HG02885 (cell line): ENCODE measurements around the gene RSRC1.
"Not testable (repeated sequence)": the region's sequence is repeated elsewhere in the genome, so short reads cannot be mapped to it uniquely, and the experiment has no call there.

ENCODE experiments used
- ATAC-seq: cut with Tn5 transposase; IDR thresholded peaks from one replicate; pipeline ENCODE4 v1.9.1; 2021; ENCODE audit warnings: mild to moderate bottlenecking; ENCODE audit not compliant: unreplicated experiment, poor library complexity

The RSRC1 gene, protein sequence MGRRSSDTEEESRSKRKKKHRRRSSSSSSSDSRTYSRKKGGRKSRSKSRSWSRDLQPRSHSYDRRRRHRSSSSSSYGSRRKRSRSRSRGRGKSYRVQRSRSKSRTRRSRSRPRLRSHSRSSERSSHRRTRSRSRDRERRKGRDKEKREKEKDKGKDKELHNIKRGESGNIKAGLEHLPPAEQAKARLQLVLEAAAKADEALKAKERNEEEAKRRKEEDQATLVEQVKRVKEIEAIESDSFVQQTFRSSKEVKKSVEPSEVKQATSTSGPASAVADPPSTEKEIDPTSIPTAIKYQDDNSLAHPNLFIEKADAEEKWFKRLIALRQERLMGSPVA

GRCh38 chr3:158109804-158110657 is at the start of gene RSRC1:
Gene RSRC1, plus strand, starts transcription at chr3:158110089. Its CDS starts 12,016 bp downstream, at chr3:158122105.
- peak; percentile 83 for ATAC-seq

- ATAC-seq: not testable (repeated sequence)
Observed at GRCh38 chr3:158065574-158065973, 44.3 kb upstream of the RSRC1 start.

GRCh38 chr3:158072790-158073189 is 37.1 kb upstream of the RSRC1 start:
- ATAC-seq: no peak

- no peak for ATAC-seq
Observed at GRCh38 chr3:158074591-158074990, 35.3 kb upstream of the RSRC1 start.

- no peak for ATAC-seq
Observed at GRCh38 chr3:158079599-158079998, 30.3 kb upstream of the RSRC1 start.

DNA sequence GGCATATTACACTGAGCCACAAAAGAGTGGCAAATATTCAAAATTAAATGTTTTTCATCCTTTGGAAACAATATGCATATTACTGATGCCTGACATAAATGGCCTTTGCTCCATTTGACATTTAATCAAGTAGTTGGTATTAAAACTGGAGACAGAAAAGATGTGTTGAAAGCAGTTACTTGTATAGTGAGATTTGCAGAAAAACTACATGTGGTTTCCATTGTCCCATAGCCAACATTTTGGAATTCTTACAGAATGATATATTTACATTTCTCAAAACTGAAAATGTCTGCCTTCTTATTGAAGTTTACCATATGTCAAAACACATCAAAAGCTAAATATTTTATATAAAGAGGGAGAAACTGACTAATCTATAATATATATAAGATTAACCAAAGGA is 25.2 kb upstream of the RSRC1 start:
- no peak for ATAC-seq

GRCh38 chr3:158085358-158085757 is 24.5 kb upstream of the RSRC1 start:
- ATAC-seq: no peak

- no peak for ATAC-seq
Observed at GRCh38 chr3:158085931-158086330, 24.0 kb upstream of the RSRC1 start.

- no peak for ATAC-seq
Observed at GRCh38 chr3:158086361-158086760, 23.5 kb upstream of the RSRC1 start.

GRCh38 chr3:158086776-158087175 is 23.1 kb upstream of the RSRC1 start:
- ATAC-seq: no peak

GRCh38 chr3:158091531-158091930 is 18.4 kb upstream of the RSRC1 start:
- ATAC-seq: peak; percentile 43

DNA sequence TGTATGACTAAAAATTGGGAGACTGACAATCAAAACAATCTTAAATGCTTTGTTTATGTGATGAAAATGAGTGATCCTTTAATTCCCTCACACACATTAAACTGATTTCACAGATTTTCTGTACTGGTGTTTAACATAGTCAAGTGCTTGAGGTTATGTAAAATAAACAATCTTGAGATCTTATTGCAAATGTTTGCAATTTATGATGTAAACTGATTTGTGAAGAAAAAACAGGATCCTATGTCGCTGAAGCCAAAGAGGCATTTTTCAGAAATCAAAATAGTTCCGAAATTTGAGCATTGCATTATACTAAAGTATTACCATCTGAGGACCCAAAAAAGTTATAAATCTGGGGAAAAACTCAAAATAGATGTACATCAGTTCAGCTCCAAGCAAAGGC is 16.4 kb upstream of the RSRC1 start:
- no peak for ATAC-seq

DNA sequence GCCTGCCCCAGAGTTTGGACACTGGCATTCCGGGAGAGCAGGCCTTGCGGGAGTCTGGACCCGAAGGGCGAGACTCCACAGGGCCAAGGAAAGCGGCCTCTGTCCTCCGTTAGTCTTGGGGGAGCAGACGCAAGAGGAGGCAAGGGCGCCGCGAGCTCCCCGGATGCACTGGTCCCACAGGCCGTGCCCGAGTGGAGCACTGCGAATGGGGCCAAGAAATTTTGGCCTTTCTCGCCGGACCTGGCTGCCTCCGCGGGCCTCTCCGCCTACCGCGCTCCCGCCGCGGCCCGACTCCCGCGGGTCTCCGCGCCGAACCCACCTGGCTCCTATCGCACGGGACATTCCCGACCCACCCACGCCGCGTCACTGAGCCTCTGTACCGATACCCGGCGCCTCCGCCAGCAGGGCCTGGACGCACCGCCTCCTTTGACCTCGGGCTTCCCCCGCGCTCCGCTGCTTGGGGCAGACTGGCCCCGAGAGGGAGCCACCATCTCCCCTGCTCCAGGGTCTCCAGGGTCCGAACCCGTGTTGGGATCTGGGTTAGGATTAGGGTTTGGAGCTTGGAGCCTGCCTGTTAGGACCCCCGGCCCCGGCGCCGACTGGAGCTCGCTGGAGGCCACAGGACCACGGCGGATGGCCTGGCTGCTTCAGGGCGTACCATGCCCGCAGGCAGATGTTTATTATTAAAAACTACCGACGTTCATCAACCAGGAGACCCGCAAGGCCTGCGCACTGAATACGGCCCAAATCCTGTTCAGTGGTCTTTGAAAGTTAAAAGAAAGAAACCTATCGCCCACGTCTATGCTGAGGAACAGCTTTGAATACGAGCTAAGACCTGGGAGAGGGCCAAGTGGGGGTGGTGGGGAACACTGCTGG is 15.4 kb upstream of the RSRC1 start:
- peak; percentile 55 for ATAC-seq

GRCh38 chr3:158095111-158095813 is 14.6 kb upstream of the RSRC1 start:
- no peak for ATAC-seq

DNA sequence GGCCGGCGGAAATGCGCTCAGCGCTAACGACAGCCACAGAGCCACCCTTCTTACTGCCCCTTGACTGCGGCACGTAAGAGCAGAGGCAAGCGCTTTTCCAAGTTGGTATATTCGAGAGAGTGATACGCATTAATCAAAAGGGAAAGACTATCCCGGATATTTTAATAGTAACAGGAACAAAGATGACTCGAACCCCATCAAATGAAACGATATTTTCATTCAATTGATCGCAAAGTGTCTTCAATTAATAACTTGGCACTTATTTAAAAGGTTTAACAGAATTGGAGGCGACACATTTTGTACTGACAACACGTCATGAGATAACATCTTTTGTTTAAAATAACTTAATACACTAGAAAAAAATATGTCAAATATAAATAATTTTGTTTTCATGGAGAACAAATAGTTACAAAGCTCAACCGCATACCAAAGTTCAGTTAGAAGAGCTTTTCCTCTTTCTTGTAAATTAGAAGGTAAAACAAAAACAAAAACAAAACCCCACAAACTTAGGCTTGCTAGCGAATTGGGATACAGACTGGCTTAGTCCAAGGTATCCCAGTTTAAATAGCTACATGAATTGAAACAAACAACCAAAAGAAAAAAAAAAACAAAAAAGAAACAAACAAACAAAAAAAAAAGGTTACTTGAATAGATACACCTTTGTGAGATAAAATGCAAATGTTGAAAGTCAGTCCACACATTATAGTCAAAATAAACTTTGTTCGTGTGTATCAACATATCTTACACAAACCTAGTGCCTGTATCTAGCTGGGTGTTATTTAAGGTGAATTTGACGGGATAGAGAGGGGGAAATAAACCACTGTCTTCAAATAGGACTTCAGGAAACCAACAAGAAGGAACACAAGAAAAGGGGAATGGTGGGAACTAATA is 13.8 kb upstream of the RSRC1 start:
- no peak for ATAC-seq

DNA sequence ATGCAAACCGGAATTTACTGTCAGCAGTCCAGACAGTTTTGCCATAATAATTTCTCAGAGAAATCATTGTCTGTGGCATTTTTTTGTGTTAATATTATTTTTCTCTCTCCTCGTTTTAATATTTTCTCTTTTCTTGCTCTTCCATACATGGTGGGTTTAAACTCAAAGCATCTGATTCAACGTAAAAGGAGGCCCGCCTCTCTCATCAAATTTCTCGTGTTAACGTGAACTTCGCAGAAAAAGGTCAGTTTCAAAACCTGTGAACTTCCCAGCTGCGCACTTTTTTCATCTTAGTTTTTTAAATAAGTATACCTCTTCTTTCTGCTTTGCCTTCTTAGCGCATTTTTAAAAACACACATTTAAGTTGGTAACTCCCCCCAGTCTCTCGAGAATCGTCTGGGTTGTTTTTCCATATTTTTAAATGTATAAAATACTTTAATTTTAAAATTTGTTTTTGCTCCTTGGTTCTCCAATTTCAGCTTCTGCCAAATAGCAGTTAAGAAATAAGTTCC is 12.8 kb upstream of the RSRC1 start:
- no peak for ATAC-seq

GRCh38 chr3:158097593-158098308 is 12.1 kb upstream of the RSRC1 start:
- peak; percentile 82 for ATAC-seq

DNA sequence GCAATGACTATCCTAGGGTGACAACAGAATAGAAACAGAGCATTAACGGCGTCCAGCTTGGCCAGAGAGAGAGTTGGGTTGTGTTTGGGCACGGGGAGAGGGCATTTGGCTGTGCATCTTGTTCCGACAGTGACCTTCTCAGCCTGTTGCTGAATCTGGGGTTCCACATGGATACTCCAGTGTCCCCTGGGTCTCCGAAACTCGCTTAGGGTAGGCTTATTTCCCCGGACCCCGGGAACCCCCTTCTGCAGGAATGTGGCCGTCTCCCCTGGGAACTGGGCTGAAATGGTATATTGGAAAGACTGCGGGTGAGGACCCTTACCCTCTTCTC is 11.6 kb upstream of the RSRC1 start:
- ATAC-seq: no peak
